Smooth muscle cell (in vitro differentiated cells): Measurements from ENCODE around the gene TEX38. TPM values are rescaled to one million over a fixed set of nuclear protein-coding genes. Genes with fewer than 3 reads are reported as not detected.

Experiments
- DNase-seq: peaks from one replicate; lab custom pipeline; 2025; ENCODE audit not compliant: unreplicated experiment; lab: John Stamatoyannopoulos, UW
- H2AFZ ChIP-seq: fragments of 200-600 bp; sonication (generic); 2 replicates; pipeline ENCODE4 v1.6.0; 2016; ENCODE audit warnings: antibody characterized with exemption, low read depth, mild to moderate bottlenecking
- H3F3A ChIP-seq: fragments of 200-600 bp; sonication (generic); 2 replicates; pipeline ENCODE4 v1.6.0; 2017; ENCODE audit warnings: antibody characterized with exemption, low read depth
- H3K27ac ChIP-seq: fragments of 200-600 bp; sonication (generic); 2 replicates; pipeline ENCODE4 v1.5.1; 2016; ENCODE audit warnings: low read depth, mild to moderate bottlenecking
- H3K27me3 ChIP-seq: fragments of 200-600 bp; sonication (generic); 2 replicates; pipeline ENCODE4 v1.6.1; 2016; ENCODE audit warnings: low read depth, mild to moderate bottlenecking
- H3K36me3 ChIP-seq: fragments of 200-600 bp; sonication (generic); 2 replicates; pipeline ENCODE4 v1.5.1; 2016; ENCODE audit warnings: low read depth
- H3K4me1 ChIP-seq: fragments of 200-600 bp; sonication (generic); 2 replicates; pipeline ENCODE4 v1.5.1; 2016; ENCODE audit warnings: low read depth
- H3K4me2 ChIP-seq: fragments of 200-600 bp; sonication (generic); 2 replicates; pipeline ENCODE4 v1.6.0; 2016; ENCODE audit warnings: mild to moderate bottlenecking
- H3K4me3 ChIP-seq: fragments of 200-600 bp; sonication (generic); 2 replicates; pipeline ENCODE4 v1.5.1; 2016; ENCODE audit warnings: mild to moderate bottlenecking
- H3K79me2 ChIP-seq: fragments of 200-600 bp; sonication (generic); 2 replicates; pipeline ENCODE4 v1.6.0; 2016; ENCODE audit warnings: low read depth, mild to moderate bottlenecking
- H3K9ac ChIP-seq: fragments of 200-600 bp; sonication (generic); 2 replicates; pipeline ENCODE4 v1.6.0; 2016; ENCODE audit warnings: low read depth
- H3K9me3 ChIP-seq: fragments of 200-600 bp; sonication (generic); replicated peaks from 2 replicates; pipeline ENCODE4 v1.5.1; 2016; ENCODE audit warnings: low read depth
- H4K20me1 ChIP-seq: fragments of 200-600 bp; sonication (generic); 2 replicates; pipeline ENCODE4 v1.6.0; 2016; ENCODE audit warnings: low read depth
- CTCF ChIP-seq: fragments of 200-600 bp; sonication (generic); IDR thresholded peaks from 2 replicates; pipeline ENCODE4 v1.5.1; 2017; ENCODE audit warnings: borderline replicate concordance, mild to moderate bottlenecking, antibody characterized with exemption; ENCODE audit not compliant: insufficient read depth, poor library complexity, severe bottlenecking
- WGBS: methylation state at CpG from one replicate; pipeline ENCODE4 v1.1.7; 2016; ENCODE audit warnings: low lambda C conversion rate; 5-methylcytosine and 5-hydroxymethylcytosine counted together
- polyA plus RNA-seq: library from polyadenylated mRNA; unstranded; fragments of >200 nt; fragmentation: Nextera tagmentation; extraction: Ambion mirVana; gene quantifications from 2 replicates; pipeline ENCODE4 v1.2.1, GENCODE V29; 2016
- total RNA-seq: library from RNA; depleted of rRNA; stranded (reverse); fragments of >200 nt; gene quantifications from 2 replicates; pipeline ENCODE4 v1.2.3, GENCODE V29; 2014

The TEX38 gene
- total and polyA plus RNA-seq, 2 experiments from 2014 or later: not detected

DNA sequence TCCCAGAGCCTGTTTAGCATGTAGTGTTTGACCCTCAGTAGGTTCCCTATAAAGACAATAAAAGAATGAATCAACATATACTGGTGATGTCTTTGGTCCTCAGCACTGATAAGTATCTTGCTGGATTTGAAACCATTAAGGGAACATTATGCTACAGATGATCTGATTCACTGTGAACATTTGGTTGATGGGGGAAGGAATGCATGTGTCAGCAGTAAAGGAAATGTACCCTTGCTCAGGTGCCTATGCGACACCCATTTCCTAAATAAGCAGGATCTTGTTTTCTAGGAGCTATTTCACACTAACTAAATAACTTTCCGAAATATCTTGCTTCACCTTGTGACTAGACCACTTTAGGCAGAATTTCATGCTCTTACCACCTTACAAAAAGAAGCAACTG lies 13.0 kb downstream of the TEX38 start:
- H3K4me1 ChIP-seq: no peaks in the 10 kb centered on the region
- no peaks in the 10 kb centered on the region for H3F3A ChIP-seq
- no peak for DNase-seq
- WGBS: 98% methylated on average over 2 of the region's 2 CpGs
- H3K27ac ChIP-seq: no peak overlapping the region
- no peaks in the 10 kb centered on the region for H3K79me2 ChIP-seq
- H3K36me3 ChIP-seq: peaks cover 77% of the 10 kb centered on the region
- H3K4me3 ChIP-seq: no peak overlapping the region
- H3K9ac ChIP-seq: no peak overlapping the region
- H3K4me2 ChIP-seq: no peak overlapping the region
- no peak for TF ChIP-seq CTCF
- no peaks in the 10 kb centered on the region for H3K27me3 ChIP-seq
- H2AFZ ChIP-seq: no peak overlapping the region
- H4K20me1 ChIP-seq: no peaks in the 10 kb centered on the region
- no peaks in the 10 kb centered on the region for H3K9me3 ChIP-seq

- no peak for TF ChIP-seq CTCF
- Histone ChIP-seq H3K36me3 (peaks cover 76% of the 10 kb centered on the region), H2AFZ (no peak overlapping the region), H3K27ac (no peak overlapping the region), H3K4me2 (no peak overlapping the region), H3K27me3 (no peaks in the 10 kb centered on the region), H3K4me3 (no peak overlapping the region), H3K9me3 (no peaks in the 10 kb centered on the region), H3F3A (no peaks in the 10 kb centered on the region), H3K9ac (no peak overlapping the region), H3K79me2 (no peaks in the 10 kb centered on the region), H3K4me1 (no peaks in the 10 kb centered on the region), H4K20me1 (peaks cover 5% of the 10 kb centered on the region)
- WGBS: 90% methylated on average over 1 of the region's 1 CpG
- no peak for DNase-seq
Measured at GRCh38 chr1:46686255-46686654, 14.6 kb downstream of the TEX38 start.

DNA sequence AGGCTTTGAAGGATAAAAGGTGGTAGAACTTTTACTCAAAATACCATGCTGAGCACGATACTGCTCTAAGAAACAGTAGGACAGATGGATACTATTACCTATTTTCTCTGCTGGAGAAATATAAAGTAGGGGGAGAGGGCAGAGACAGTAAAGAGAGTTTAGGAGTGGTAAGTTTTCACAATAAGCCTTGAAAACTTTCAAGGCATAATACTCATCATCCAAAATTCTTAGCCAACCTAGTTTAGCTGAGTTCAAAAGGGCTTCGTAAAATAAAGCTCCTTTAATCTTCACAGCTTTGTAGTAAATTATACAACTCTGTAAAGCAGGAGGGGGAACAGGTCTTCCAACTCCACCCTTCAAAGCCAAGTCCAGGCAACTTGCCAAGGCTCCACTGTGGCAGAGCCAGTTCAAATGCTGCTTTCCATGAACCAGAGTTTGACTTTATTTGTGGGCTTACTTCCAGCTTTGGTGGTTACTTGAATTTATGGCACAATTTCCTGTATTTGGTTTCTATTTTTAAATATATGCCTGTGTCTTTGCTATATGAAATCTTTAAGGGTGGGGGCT lies 15.5 kb downstream of the TEX38 start:
- H3K36me3 ChIP-seq: peaks cover 67% of the 10 kb centered on the region
- DNase-seq: no peak
- no peak for TF ChIP-seq CTCF

GRCh38 chr1:46687921-46688509 lies 16.4 kb downstream of the TEX38 start:
- H3K9me3 ChIP-seq: no peaks in the 10 kb centered on the region
- 92% methylated on average over 9 of the region's 9 CpGs for WGBS
- no peaks in the 10 kb centered on the region for H3K79me2 ChIP-seq
- H3K27me3 ChIP-seq: no peaks in the 10 kb centered on the region
- H3K36me3 ChIP-seq: peaks cover 59% of the 10 kb centered on the region
- H3K4me3 ChIP-seq: no peak overlapping the region
- H3F3A ChIP-seq: no peaks in the 10 kb centered on the region
- no peak for TF ChIP-seq CTCF
- H3K9ac ChIP-seq: no peak overlapping the region
- peaks cover 15% of the 10 kb centered on the region for H4K20me1 ChIP-seq
- no peak overlapping the region for H2AFZ ChIP-seq
- DNase-seq: no peak
- no peaks in the 10 kb centered on the region for H3K4me1 ChIP-seq
- no peak overlapping the region for H3K27ac ChIP-seq
- H3K4me2 ChIP-seq: no peak overlapping the region

More for the DNA sequence above, 15.5 kb downstream of the TEX38 start:
- H3K4me1 ChIP-seq: no peaks in the 10 kb centered on the region
- H3K4me3 ChIP-seq: no peak overlapping the region
- H3K9me3 ChIP-seq: no peaks in the 10 kb centered on the region
- peaks cover 7% of the 10 kb centered on the region for H4K20me1 ChIP-seq
- no peaks in the 10 kb centered on the region for H3K27me3 ChIP-seq
- H2AFZ ChIP-seq: no peak overlapping the region
- no peak overlapping the region for H3K4me2 ChIP-seq
- H3K79me2 ChIP-seq: no peaks in the 10 kb centered on the region
- no peaks in the 10 kb centered on the region for H3F3A ChIP-seq
- no peak overlapping the region for H3K9ac ChIP-seq
- 90% methylated on average over 2 of the region's 2 CpGs for WGBS
- no peak overlapping the region for H3K27ac ChIP-seq
